D341Med (cell line): ENCODE data around the gene SKAP1.
A peak's percentile ranks its signal among the peaks of the same experiment; 100 is the strongest.

Source experiments
- DNase-seq: peaks from one replicate; pipeline ENCODE4 v3.0.0; 2012; ENCODE audit warnings: low spot score

SKAP1 gene

DNA sequence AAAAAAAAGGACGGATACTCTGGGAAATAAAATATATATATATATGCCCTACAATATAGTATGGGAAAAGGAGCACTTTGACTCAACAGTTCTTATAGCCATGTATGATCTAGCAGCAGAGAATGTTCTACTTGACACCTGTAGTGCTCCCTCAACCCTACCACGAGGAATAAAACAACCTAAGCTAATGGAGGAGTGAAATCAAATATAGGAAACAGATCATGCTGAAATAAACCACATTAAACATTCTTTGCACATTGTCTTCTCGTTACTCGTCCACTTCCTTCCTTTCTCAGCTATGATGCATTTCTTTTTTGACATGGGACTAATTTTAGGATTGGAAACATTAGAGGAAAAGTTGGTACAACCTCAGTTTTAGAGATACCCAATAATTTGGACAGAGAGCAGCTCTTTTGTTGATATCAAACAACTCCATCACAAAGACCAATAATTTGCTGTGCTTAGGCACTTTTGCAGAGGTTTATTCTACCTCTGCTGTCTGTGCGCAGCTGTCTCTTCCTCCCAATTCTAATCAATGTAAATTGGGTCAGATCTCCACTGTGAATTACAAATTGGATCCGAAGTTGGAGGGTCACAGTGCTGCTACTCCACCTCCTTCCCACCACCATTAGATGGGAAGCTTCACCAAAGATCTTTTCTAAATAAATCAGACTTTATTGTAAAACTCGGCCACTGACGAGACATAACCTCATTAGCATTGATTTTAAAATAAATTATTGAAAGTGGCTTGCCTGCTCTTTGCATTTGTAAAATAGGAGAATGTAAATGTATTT is 256.6 kb downstream of the SKAP1 start:
- no peak for DNase-seq

DNA sequence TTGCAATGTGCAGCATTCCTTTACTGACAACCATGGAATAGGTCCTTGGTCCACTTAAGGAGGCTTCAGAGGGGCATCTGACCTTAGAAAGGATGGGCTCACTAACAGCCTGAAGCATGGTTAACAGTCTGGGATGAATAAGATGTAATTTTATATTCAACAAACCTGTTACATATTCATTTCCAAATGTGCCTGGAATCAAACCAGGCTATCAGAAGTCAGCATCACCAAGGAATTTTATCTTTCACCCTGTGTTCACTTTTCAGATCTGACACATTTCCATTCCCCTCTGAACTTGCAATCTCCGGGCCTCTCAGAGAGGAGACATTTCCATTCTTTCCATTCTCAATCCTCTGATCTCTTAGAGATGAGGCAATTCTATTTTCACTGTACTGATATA is 260.1 kb downstream of the SKAP1 start:
- no peak for DNase-seq

DNA sequence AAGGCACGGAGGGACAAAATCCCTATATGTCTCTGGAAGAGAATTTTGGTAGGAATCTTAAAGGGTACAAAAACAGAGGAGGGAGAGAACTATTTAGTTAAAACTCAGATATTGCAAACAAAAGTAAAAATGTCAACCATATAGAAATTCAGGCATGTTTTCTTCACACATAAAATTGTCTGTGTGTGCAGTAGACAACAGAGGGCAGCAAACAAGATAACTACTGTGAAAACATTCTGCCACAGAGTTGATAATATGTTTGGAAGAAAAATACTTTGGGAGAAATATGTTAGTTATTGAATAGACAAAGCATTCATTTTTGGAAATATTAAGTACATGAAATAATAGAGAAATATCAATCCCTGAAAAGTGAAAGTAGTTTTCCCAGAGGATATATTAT is 266.2 kb downstream of the SKAP1 start:
- DNase-seq: no peak

DNA sequence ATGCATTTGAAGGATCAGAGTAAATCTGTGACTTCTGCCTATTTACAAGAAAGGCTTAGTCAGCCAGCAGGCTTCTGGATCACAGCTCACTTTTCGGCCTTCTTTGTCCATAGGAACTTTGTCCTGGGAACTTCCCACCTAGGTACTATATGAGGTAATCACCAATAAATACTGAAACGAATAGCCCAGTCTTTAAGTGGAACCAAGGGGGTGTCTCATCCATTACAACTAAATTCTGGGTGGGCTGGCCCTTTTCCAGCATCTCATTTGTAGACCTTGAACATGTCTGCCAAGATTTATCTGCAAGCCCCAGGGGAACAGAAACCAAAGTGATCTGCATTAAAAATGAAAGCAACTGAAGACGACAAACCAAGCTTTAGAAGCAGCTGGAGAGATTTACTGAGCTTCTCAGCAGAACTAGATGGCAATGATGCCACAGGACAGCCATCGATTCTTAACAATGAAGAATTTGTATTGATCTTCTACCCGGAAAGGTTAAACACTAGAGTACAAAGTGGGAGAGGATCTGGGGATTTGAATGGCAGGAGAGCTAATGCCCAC is 267.0 kb downstream of the SKAP1 start:
- DNase-seq: no peak

DNA sequence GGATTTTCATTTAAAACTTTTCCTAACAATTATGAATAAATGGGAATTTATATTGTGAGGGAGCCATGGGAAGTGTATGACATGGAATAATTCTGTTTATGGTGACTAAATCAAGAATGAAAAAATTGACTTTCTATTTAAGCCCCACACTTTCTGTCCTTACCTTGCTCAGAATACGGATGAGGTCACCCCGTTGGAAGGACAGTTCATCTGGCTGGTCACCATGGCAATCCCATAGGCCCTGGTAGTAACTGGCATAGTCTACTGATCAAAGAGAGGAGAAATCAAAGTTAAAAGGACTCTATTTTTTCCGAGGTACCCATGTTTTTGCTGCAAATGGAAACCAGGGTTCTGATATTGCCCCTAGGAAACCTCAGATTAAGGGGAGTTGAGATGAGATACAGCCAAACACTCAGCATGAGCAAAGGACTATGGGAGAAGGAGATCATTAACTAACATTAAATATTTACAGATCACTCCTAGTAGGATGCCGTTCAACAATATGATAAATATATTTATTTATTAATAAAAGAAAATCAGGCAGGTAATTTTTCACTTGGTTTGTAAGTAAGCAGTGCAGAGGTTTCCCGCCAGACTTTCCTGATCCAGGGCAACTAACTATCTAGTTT is 267.6 kb downstream of the SKAP1 start:
- DNase-seq: no peak

DNA sequence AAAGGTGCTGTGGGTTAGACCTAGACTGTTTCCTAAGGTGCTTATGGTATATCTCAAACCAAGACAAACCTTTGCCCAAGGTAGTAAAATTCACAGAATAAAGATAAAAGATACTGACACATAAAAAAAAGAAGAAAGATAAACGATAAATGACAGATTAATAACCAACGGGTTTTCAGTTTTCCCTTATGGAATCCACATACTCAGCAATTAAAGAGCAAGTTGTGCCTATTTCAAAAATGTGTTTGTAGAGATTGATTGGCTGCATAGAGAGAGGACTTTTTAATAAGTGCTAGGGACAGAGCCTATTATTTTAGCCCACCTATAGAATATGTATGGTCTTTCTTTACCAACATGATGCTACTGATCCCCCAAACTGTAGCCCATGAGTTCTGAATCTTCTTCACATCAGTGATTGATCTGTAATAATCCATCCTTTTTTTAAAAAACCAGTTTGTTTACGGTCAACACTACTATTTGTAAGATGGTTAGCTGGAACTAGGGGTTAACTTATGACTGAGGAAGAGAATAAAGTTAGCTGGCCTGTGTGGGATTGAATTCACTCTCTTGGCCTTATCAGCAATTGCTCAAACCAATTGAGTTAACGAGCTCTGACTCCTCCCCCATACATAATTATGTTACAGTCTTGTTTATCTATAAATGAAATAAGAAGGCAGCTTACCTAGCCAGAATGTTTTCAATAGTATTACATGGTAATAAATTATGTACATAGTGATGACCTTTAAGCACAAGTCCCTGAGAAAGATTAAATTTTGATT is 268.7 kb downstream of the SKAP1 start:
- DNase-seq: no peak

DNA sequence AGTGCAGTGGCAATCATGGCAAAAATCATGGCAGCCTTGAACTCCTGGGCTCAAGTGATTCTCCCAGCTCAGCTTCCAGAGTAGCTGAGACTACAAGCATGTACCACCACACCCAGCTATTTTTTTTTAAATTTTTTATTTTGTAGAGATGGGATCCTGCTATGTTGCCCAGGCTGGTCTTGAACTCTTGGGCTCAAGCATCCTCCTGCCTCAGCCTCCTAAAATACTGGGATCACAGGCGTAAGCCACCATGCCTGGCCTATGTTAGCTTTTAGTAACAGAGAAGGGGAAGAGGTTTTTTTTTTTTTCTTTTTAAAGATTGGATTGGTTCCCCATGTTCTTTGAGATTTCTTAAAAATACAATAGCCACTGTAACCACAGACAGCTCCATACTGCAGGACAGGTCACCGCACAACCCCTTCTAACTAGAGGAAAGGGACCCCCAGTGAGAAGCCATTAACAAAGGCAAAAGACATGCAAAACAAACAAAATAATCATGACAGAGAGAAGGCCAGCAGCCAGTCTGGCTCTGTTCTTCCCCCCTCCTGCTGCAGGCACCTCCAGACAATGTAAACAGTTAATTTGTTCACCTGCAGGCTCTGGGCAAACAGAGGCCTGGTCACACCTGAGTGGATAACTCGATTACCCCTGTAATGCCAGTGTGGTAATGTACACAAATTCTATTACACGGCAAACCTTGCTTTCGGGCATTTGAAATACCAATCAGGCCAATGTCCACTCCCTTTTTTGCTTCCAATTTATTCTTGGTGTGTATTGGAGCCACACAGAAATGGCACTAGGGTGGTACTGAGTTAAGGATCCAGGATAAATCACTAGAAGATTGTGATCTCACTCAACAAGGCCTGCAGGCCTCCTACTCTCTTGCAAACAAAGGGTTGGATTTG is 269.6 kb downstream of the SKAP1 start:
- DNase-seq: no peak

DNA sequence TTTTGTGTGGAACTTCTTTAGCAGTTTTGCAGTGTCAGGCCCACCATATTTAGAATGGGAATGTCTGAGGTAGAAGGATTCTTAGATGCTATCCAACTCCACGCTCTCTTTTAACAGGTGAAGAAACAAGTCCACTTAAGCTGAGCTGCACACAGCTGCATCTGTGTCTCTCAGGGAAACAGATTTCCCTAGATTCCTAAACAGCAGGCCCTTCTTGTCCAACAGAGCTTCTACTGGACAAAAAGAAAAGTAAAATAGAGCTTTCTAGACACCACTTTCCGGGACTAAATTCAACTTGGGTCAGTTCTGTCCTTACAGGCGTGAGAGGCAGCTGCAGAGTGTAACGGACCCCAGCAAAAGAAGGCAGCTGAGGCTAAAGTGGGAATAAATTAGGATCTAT is 270.8 kb downstream of the SKAP1 start:
- DNase-seq: no peak

DNA sequence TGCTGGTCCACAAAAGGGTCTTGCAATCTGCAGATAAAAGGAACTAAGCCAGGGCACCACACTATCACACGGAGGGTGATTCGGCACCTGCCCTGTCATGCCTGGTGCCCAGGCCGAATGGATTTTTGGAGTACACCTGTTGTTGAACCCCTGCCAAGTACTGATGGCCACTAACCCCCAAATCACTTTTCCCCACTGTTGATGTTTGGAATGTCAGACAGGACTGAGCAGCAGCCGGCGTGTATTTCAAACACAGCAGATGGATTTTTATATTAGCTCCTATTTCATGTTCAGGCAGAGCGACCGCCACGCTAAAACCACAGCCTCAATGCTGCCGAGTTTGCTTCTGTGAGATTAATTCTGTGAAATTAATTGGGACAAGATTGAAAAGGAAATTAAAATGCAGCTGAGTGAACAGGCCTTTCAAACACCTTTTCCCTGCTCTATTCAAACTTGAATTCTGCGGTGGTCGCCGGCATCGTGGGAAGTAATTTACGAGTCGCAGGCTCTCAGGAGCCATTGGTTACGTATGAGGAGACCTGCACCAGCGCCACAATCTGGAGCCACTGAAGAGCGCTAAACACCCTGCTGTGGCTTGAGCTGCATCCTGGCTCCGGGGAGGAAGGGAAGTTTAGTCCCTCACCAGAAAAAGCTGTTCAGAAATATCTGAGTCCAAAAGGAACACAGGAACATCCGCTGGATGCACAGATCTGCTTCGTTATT is 274.0 kb downstream of the SKAP1 start:
- no peak for DNase-seq

DNA sequence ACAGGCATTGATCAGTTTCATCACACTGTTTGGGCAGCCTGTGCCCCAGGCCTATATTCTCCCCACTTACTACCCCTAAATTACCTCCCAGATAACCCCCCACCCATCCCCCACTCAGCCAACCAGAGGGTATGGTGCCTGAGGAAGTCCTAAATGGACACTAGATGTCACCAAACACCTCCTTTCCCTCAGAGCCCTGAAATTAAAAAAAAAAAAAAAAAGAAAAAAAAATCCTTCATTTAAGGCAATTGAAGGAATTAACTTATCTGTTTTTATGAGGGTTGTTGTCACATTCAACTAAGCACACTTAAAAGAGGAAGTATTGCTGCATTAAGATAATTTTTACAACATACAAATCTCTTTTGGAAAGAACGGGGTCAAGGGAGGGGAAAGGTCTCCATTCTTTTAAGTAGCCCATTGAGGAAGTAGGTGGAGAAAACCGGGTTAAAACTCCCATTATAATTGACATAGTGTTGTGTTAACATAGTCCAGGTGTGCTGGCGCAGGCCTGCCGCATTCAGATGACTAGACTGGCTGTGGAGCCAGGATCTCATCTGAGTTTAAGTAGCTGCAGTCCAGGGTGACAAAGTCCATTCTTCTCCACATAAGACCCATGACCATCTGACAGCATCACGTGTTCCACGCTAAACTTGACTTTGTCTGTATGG is 276.2 kb downstream of the SKAP1 start:
- peak; percentile 69 for DNase-seq

DNA sequence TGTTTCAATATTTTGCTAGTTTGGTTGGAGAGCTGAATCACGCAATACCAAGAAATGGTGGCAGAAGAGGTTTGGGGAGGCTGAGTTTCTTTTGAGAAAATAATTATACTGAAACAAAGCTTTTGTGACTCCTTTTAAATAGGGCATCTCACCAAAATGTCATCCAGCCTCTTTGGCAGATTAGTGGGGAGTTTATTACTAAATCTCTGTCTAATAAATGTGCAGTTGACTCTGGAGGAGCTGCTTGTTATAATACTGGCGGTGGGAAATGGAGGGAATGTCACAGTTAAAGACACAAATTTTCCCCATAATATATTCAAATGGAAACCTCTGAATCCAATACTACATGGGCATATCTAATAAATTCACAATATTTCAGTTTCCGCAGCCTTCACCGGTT is 277.7 kb downstream of the SKAP1 start:
- no peak for DNase-seq

DNA sequence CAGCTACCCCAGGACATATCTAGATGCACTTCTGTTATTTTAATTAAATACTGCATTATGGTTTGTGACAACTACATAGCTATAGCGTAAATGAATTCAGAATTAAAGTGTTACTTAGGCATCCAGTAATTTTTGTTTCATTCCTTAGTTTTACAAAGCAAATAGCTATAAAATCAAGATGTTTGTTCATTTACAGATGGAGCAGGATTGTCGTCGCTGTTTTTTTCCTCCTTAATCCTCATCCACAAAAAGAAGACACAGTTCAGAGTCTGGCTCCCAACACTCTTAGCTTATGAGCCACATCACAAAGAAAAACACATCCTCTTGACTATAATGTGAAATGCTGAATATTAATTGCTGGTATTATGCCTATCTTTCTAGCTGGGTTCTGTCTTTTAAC is 278.8 kb downstream of the SKAP1 start:
- DNase-seq: no peak

DNA sequence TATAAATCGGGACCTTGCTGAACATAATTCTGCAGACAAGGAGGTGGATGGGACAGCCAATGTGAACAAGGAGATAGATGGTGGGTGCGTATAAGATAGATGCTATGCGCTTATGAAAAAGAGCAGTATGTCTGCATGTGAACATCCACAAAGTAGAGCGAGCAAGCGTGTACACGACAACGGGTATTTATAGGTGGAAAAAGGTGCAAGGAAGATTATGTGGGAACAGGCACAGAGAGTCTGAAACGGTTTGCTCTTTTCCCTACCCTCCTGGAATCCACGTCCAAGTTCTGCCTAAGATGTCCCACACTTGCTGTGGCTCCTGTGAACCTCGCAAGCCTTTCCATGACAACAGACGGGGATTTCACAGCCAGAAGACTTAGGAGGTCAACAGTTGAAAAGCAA is 279.4 kb downstream of the SKAP1 start:
- no peak for DNase-seq

DNA sequence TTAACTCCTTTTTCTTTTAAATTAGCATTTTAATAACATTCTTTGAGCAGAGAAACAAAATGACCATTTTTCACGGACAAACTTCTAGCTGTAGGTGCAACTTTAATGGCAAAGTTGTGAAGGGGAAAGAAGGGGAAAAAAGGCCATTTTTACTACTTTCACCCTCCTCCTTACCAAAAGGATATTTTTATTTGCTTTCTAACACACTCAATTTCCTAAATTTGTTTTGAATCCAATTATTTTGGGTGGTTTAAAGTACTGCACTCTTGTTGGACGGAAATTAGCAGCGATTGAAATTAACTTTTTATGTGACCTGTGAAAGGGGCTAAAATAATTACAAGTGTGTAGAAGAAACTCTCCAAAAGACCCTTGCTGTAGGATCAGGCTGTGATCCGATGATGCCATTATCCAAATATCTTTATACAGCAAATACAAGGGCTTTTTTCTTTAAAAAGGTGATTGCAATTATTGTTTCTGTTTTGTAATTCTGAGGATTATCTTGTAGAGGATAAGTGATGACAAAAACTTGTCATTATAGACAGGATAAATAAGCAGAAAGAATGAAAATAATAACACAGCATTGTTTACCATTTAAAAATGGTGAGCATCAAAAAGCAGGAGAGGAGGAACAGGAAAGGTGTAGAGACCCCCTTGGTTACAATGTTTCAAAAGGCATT is 280.1 kb downstream of the SKAP1 start:
- no peak for DNase-seq

DNA sequence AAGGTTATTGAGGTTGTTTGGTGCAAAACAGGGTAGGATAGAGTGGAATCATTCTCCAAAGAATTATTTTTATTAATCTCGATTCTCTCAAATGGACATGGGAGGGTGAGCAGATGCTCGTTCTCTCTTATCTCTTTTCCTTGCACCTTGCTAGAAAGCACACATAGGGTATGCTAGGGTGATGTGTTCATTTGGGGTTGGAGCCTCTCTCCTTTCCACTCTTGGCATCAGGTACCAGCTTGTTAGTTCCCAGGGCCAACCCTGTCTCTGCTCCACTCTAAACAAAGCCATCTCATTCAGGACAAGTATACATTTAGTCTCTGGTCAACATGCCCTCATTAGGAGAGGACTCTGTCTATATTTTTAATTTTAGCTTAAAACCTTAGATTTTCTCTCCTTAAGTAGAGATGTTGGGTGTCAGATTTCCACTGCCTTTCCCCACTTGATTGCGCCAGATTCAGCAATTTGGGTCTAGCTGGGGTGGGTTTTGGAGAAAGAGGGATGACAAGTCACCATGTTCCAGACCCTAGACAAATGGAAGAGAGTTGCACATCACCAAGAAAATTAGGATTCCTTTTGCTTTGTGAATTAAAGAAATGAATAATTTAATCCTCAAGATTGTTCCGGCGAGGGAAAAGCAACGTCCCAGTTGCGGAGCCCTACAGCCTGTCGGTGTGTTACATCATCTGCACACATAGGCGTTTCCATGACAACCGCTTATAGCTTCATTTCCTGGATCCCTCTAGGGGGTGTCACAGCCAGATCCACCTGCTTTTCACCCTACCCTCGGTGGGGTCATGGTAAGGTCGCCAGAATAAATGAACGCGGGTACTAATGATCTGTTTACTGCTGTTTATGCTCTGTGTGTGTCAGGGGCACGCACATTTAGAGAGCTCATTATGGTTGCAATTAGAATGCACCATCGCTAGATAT is 280.9 kb downstream of the SKAP1 start:
- no peak for DNase-seq

DNA sequence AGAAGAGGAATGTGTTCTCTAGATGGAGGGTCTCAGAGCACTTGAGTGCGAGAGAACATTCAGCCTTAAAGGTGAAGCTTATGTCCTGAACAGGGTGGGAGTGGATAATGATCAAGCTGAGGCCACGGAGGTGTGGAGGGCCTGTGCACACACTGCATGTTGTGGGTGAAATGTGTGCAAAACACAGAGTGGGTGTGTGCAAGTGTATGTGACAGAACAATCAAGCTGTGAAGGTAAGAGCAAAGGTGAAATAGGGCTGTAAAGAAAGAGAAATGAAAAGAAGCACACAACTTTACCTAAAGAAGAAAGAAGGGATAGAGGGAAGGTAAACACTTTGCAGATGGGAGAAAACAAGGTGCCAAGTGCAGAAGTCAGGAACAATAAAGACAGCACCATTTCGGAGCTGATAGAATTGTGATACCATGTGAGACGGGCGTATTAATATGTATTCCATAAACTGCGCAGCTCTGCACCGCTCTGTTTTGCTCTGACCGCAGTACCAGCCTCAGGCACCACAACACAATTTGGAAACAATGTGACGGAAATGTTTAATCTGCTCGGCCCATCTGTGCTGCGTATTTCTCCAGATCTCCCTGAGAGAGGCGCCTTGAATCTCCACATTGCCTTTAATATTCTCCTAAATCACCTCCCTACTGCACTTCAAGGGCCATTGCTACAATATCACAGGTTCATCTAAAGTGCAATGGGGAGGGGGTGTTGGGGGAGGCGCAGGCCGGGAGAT is 281.8 kb downstream of the SKAP1 start:
- DNase-seq: peak; percentile 73

DNA sequence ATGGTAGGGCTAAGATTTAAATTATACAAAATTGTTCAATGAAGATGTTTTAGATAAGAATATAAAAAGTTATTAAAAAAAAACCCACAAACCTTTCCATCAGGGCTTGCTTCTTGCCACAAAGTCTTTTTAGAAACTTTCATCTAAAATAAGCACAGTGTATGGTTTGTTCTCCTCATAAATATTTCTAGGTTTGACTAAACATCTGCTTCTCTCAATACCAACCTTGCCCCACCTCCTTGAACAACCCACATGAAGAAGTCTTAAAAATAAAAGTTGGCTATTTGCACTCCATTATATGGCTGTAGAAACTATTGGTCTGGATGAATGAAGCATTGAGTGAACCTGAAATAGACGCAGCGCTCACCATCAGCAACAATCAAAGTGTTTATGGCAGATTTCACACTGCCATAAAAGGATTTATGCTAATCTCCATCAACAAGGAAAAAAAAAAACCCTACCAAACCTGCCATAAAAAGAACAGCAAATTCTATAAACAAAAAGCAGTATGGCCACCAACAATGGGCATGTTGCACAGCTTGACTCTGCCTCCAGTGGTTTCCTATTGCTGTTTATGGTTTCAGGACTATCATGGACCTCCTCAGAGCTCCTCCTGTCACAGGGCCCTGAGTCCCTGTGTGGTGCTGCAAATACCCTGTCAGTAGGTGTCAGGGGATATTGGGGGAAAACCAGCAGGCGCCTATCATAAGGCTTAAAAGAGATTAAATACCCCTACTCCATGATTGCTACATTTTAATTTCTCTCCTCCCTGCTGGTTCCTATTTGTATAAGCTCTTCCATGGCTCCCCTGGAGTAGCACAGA is 284.8 kb downstream of the SKAP1 start:
- no peak for DNase-seq
